H4 (cell line): ENCODE measurements around the gene ADH1B. TPM values are rescaled to one million over a fixed set of nuclear protein-coding genes. Genes with fewer than 3 reads are reported as not detected.

Experiments used
- total RNA-seq: library from RNA; depleted of rRNA; stranded (reverse); fragments of >200 nt; shearing (Covaris generic); gene quantifications from 2 replicates; pipeline ENCODE4 v1.2.3, GENCODE V29; 2014; rRNA removed

ADH1B gene
- total RNA-seq, 1 experiment from 2014 or later: not detected

Other genes with a start within 250 kb of the ADH1B start
- 199 and 221 TPM in 2 replicates for gene ADH5, start 232.6 kb downstream of the ADH1B start, total RNA-seq
- not detected in 2 replicates for gene ADH4, start 177.1 kb downstream of the ADH1B start, total RNA-seq
- gene ADH6, start 102.2 kb downstream of the ADH1B start, total RNA-seq: not detected in 2 replicates
- not detected in 2 replicates for gene ADH1A, start 30.4 kb downstream of the ADH1B start, total RNA-seq
- 0.06 and 1.6 TPM in 2 replicates for gene ADH1C, start 31.3 kb upstream of the ADH1B start, total RNA-seq
- gene ADH7, start 113.9 kb upstream of the ADH1B start, total RNA-seq: not detected in 2 replicates
- not detected in 2 replicates for gene C4orf17, start 189.6 kb upstream of the ADH1B start, total RNA-seq
- 5.5 TPM in 2 replicates for gene TRMT10A, start 242.6 kb upstream of the ADH1B start, total RNA-seq